GM04504 (cell line): ENCODE results near the gene MYH16.
A peak's percentile ranks its signal among the peaks of the same experiment; 100 is the strongest.
"Not testable (repeated sequence)": the region's sequence is repeated elsewhere in the genome, so short reads cannot be mapped to it uniquely, and the experiment has no call there.

Source experiments
- DNase-seq: peaks from one replicate; pipeline ENCODE4 v3.0.0-alpha.2; 2012; ENCODE audit warnings: low read depth

Gene MYH16

GRCh38 chr7:99258501-99258900, 14.1 kb upstream of the MYH16 start:
- DNase-seq = no peak

- no peak for DNase-seq
These were observed 12.2 kb upstream of the MYH16 start for GRCh38 chr7:99260395-99260794.

- DNase-seq = no peak
These were observed 11.0 kb upstream of the MYH16 start for GRCh38 chr7:99261646-99262045.

GRCh38 chr7:99265848-99266480, 6.7 kb upstream of the MYH16 start:
- DNase-seq = no peak

GRCh38 chr7:99267481-99267840, 5.2 kb upstream of the MYH16 start:
- peak; percentile 69 for DNase-seq

GRCh38 chr7:99267841-99268576, 4.6 kb upstream of the MYH16 start:
- no peak for DNase-seq

- no peak for DNase-seq
These were observed 4.1 kb upstream of the MYH16 start for GRCh38 chr7:99268577-99268908.

GRCh38 chr7:99270702-99271101, 1.9 kb upstream of the MYH16 start:
- no peak for DNase-seq

GRCh38 chr7:99273561-99273960, 922 bp downstream of the MYH16 start:
- not testable (repeated sequence) for DNase-seq

GRCh38 chr7:99274908-99275307, 2.3 kb downstream of the MYH16 start:
- not testable (repeated sequence) for DNase-seq

GRCh38 chr7:99275496-99275895, 2.9 kb downstream of the MYH16 start:
- no peak for DNase-seq

GRCh38 chr7:99278180-99278579, 5.5 kb downstream of the MYH16 start:
- DNase-seq = no peak

- DNase-seq = not testable (repeated sequence)
These were observed 11.5 kb downstream of the MYH16 start for GRCh38 chr7:99284165-99284564.

- no peak for DNase-seq
These were observed 15.3 kb downstream of the MYH16 start for GRCh38 chr7:99287779-99288534.

GRCh38 chr7:99289185-99289584, 16.5 kb downstream of the MYH16 start:
- DNase-seq = no peak

- not testable (repeated sequence) for DNase-seq
These were observed 17.5 kb downstream of the MYH16 start for GRCh38 chr7:99290148-99290547.

- no peak for DNase-seq
These were observed 18.5 kb downstream of the MYH16 start for GRCh38 chr7:99290980-99291607.

GRCh38 chr7:99292127-99292526, 19.5 kb downstream of the MYH16 start:
- no peak for DNase-seq

GRCh38 chr7:99293167-99293566, 20.5 kb downstream of the MYH16 start:
- DNase-seq = no peak

- DNase-seq = no peak
These were observed 21.0 kb downstream of the MYH16 start for GRCh38 chr7:99293650-99294049.

GRCh38 chr7:99296471-99296870, 23.8 kb downstream of the MYH16 start:
- no peak for DNase-seq

- DNase-seq = no peak
These were observed 28.9 kb downstream of the MYH16 start for GRCh38 chr7:99301496-99301895.
